Activated CD4-positive, alpha-beta T cell treated with anti-CD3 and anti-CD28 coated beads, Interleukin-2, amount 10 ng/mL, durations not matched to agents 7 days and 5 days (primary cell): ENCODE results near the gene TTN. TPM values are rescaled to one million over a fixed set of nuclear protein-coding genes. Genes with fewer than 3 reads are reported as not detected.

Source experiments
- total RNA-seq, 2 experiments: library from RNA; stranded (reverse); gene quantifications; one replicate each; pipeline ENCODE4 v1.2.3, GENCODE V29; 2021

TTN gene
- total RNA-seq, 2 experiments from 2014 or later, result 11.6 to 12.3 TPM

Other genes starting within 250 kb of the TTN start
- 10 to 100 TPM; 10.8 to 14.6 TPM for gene CCDC141, start 242.7 kb upstream of the TTN start, total RNA-seq